HCT116 (cell line): ENCODE data around the gene SMARCA2. TPM values are rescaled to one million over a fixed set of nuclear protein-coding genes. Genes with fewer than 3 reads are reported as not detected.
"Not testable (repeated sequence)": the region's sequence is repeated elsewhere in the genome, so short reads cannot be mapped to it uniquely, and the experiment has no call there.

Experiments used
- ATAC-seq: fragments of 200-7000 bp; cut with Tn5 transposase; 2 replicates; pipeline ENCODE4 v1.9.1; 2020; ENCODE audit warnings: mild to moderate bottlenecking, moderate library complexity
- BruUV-seq: library from RNA; stranded (reverse); fragments of 400-500 nt; replicated peaks from 2 replicates; lab custom pipeline; 2021; lab: Mats Ljungman, UMichigan
- CTCF ChIA-PET: fragments of 300-600 bp; sonication (Branson Sonifier 250); formaldehyde crosslinking; loops from one replicate; lab custom pipeline; 2021; ENCODE audit warnings: antibody characterized with exemption; lab: Charles Lee
- POLR2A ChIA-PET: fragments of 300-600, 350-600 bp; sonication (Branson Sonifier 250); formaldehyde crosslinking; loops from one replicate; lab custom pipeline; 2021; ENCODE audit warnings: antibody characterized with exemption; lab: Charles Lee
- RAD21 ChIA-PET, 2 experiments: fragments of 300-600 bp; sonication (Branson Sonifier 250); formaldehyde crosslinking; loops; one replicate each; lab custom pipeline; 2023; ENCODE audit warnings: low total read pairs in 2 of 2; ENCODE audit not compliant: uncharacterized antibody in 2 of 2, unreplicated experiment in 2 of 2, low non-redundant PET in 1 of 2; lab: Charles Lee
- DNase-seq: peaks from one replicate; pipeline ENCODE4 v3.0.0-alpha.2; 2010; ENCODE audit warnings: low read depth, low spot score
- H2AFZ ChIP-seq: fragments of 200-600 bp; shearing (Covaris generic), sonication (generic); 2 replicates; pipeline ENCODE4 v1.6.1; 2017; ENCODE audit warnings: low read depth, mixed run types, mixed read lengths, antibody characterized with exemption, low read length; ENCODE audit not compliant: poor library complexity, severe bottlenecking
- H3K27ac ChIP-seq: 2 replicates; pipeline ENCODE4 v1.5.1; 2012; ENCODE audit warnings: low read depth, low read length
- H3K27me3 ChIP-seq: fragments of 200-600 bp; sonication (generic); 2 replicates; pipeline ENCODE4 v1.6.1; 2016; ENCODE audit warnings: mixed run types, low read length, mixed read lengths; ENCODE audit not compliant: insufficient read depth
- H3K36me3 ChIP-seq, 2 experiments: fragments of 200-500 bp in 1 of 2; fragments of 200-600 bp in 1 of 2; sonication (Bioruptor generic) in 1 of 2; sonication (generic) in 1 of 2; 2 replicates each; pipeline versions ENCODE4 v1.5.1 to v1.6.1; 2014 to 2016; ENCODE audit warnings: low read length in 2 of 2, inconsistent platforms in 1 of 2, mixed read lengths in 1 of 2, mixed run types in 1 of 2; ENCODE audit not compliant: insufficient read depth in 2 of 2, control insufficient read depth in 1 of 2
- H3K4me1 ChIP-seq, 2 experiments: fragments of 200-600 bp in 1 of 2; sonication (generic) in 1 of 2; 2 replicates each; pipeline versions ENCODE4 v1.5.1 to v1.6.1; 2012 to 2017; ENCODE audit warnings: low read length in 2 of 2, inconsistent platforms in 1 of 2, mild to moderate bottlenecking in 1 of 2, mixed read lengths in 1 of 2, mixed run types in 1 of 2, moderate library complexity in 1 of 2; ENCODE audit not compliant: insufficient read depth in 2 of 2, control insufficient read depth in 1 of 2
- H3K4me2 ChIP-seq: fragments of 200-600 bp; sonication (generic); 2 replicates; pipeline ENCODE4 v1.6.1; 2017; ENCODE audit warnings: mixed run types, low read length, mixed read lengths
- H3K4me3 ChIP-seq, 2 experiments: fragments of 200-600 bp in 1 of 2; sonication (generic) in 1 of 2; replicated peaks in 1 of 2; 2 replicates each; pipeline ENCODE4 v1.5.1; 2011 to 2016; ENCODE audit warnings: low read length in 2 of 2, control low read depth in 1 of 2, low read depth in 1 of 2, mild to moderate bottlenecking in 1 of 2, mixed read lengths in 1 of 2, mixed run types in 1 of 2
- H3K79me2 ChIP-seq: fragments of 200-600 bp; sonication (generic); 2 replicates; pipeline ENCODE4 v1.6.1; 2017; ENCODE audit warnings: mild to moderate bottlenecking, mixed run types, low read length, moderate library complexity, mixed read lengths; ENCODE audit not compliant: insufficient read depth
- H3K9ac ChIP-seq: fragments of 200-600 bp; sonication (generic); 2 replicates; pipeline ENCODE4 v1.6.1; 2016; ENCODE audit warnings: low read length, mixed read lengths
- H3K9me2 ChIP-seq: fragments of 200-600 bp; sonication (generic), shearing (Covaris generic); 2 replicates; pipeline ENCODE4 v1.6.1; 2017; ENCODE audit warnings: mixed run types, mild to moderate bottlenecking, moderate library complexity; ENCODE audit not compliant: insufficient read depth
- H3K9me3 ChIP-seq, 2 experiments: fragments of 200-500 bp in 1 of 2; fragments of 200-600 bp in 1 of 2; sonication (Bioruptor generic) in 1 of 2; sonication (generic) in 1 of 2; 2 replicates each; pipeline ENCODE4 v1.6.1; 2014 to 2017; ENCODE audit warnings: low read length in 2 of 2, mixed read lengths in 2 of 2, inconsistent platforms in 1 of 2, low read depth in 1 of 2, mild to moderate bottlenecking in 1 of 2, mixed run types in 1 of 2, moderate library complexity in 1 of 2; ENCODE audit not compliant: control insufficient read depth in 1 of 2, insufficient read depth in 1 of 2
- H4K20me1 ChIP-seq: fragments of 200-600 bp; sonication (generic), shearing (Covaris generic); 2 replicates; pipeline ENCODE4 v1.6.1; 2017; ENCODE audit warnings: mixed run types, mild to moderate bottlenecking, moderate library complexity; ENCODE audit not compliant: insufficient read depth
- POLR2AphosphoS5 ChIP-seq: IDR thresholded peaks from 2 replicates; pipeline ENCODE4 v1.6.1; 2011; ENCODE audit warnings: mild to moderate bottlenecking, low read depth, low read length, moderate library complexity
- RAD21 ChIP-seq: IDR thresholded peaks from 2 replicates; pipeline ENCODE4 v1.6.1; 2012; ENCODE audit warnings: low read depth, mild to moderate bottlenecking
- TCF7L2 ChIP-seq: IDR thresholded peaks from 2 replicates; pipeline ENCODE4 v1.7.0; 2011; ENCODE audit warnings: borderline replicate concordance, inconsistent platforms; ENCODE audit not compliant: insufficient read depth, insufficient read length; ENCODE audit errors: extremely low read depth
- intact Hi-C: fragments of 100-400 bp; cut with micrococcal nuclease; formaldehyde crosslinking; loops from 2 replicates; pipeline ENCODE4 v1.10.0; 2022
- total RNA-seq: library from RNA; stranded (reverse); gene quantifications from one replicate; pipeline ENCODE4 v1.2.1, GENCODE V29; 2021; ENCODE audit not compliant: unreplicated experiment
- TF ChIP-seq, protein P1 (sequence below), 3 experiments: fragments of 200-600 bp in 1 of 3; sonication (generic) in 1 of 3; IDR thresholded peaks in 2 of 3; conservative IDR thresholded peaks in 1 of 3; 2 replicates each; pipeline ENCODE4 v1.5.1; 2012 to 2017; ENCODE audit warnings: low read depth in 2 of 3, low read length in 2 of 3, antibody characterized with exemption in 1 of 3, borderline replicate concordance in 1 of 3, control low read depth in 1 of 3, mild to moderate bottlenecking in 1 of 3, mixed read lengths in 1 of 3, mixed run types in 1 of 3, moderate library complexity in 1 of 3; ENCODE audit not compliant: insufficient read depth in 1 of 3

The SMARCA2 gene
- total RNA-seq, 1 experiment from 2014 or later, result 14.7 TPM

DNA sequence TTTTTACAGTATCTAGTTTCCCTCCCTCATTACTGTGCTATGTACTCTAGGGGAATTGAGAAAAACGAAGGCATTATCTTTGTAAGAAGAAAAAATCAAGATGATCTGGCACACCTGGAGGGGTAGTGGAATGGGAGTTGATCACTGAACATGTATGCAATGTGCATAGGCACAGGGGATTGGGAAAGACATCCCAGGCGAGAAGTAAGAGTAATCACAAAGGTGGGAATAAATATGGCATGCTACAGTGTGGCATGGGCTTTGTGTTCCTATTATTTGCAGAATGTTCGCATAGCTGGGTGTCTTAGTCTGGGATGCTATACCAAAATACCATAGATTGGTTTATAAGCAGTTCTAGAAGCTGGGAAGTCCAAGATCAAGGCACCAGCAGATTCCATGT, 130.6 kb downstream of the SMARCA2 start:
- intact Hi-C loops, result no loop called here
- Histone ChIP-seq H4K20me1 (no peaks in the 10 kb centered on the region), H3K36me3 (no peaks in the 10 kb centered on the region), H3K27ac (no peak overlapping the region), H3K79me2 (no peaks in the 10 kb centered on the region), H3K4me2 (no peak overlapping the region), H3K9ac (no peak overlapping the region), H3K4me3 (no peak overlapping the region), H3K27me3 (no peaks in the 10 kb centered on the region), H3K4me1 (no peaks in the 10 kb centered on the region), H2AFZ (no peak overlapping the region), H3K9me2 (no peaks in the 10 kb centered on the region), H3K9me3 (no peaks in the 10 kb centered on the region)
- no peak for TF ChIP-seq POLR2AphosphoS5
- TF ChIP-seq TCF7L2, result no peak
- ATAC-seq (no peak), DNase-seq (no peak)
- ChIA-PET RAD21 (no interaction called here), POLR2A (no interaction called here), CTCF (no interaction called here)
- BruUV-seq, result no TSS peak

DNA sequence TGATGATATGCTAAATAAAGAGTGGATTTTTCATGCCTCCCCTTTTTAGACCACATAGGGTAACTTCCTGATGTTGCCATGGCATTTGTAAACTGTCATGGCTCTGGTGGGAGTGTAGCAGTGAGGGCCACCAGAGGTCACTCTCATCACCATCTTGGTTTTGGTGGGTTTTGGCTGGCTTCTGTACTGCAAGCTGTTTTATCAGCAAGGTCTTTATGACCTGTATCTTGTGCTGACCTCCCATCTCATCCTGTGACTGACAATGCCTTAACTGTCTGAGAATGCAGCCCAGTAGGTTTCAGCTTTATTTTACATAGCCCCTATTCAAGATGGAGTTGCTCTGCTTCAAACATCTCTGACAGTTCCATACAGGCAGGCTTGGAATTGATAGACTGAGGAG, 131.6 kb downstream of the SMARCA2 start:
- RAD21 ChIA-PET, result interaction anchor here in 1 of 2 experiments (0.7 kb wide), 1 partner anchor 11 kb away, joined by 3 read pairs; no protein-coding TSS in a partner anchor

More for the DNA sequence above, 131.6 kb downstream of the SMARCA2 start:
- DNase-seq, H3K27me3 ChIP-seq, H3K36me3 ChIP-seq, H2AFZ ChIP-seq, POLR2A ChIA-PET, H4K20me1 ChIP-seq, H3K4me2 ChIP-seq, H3K9me2 ChIP-seq, intact Hi-C loops, BruUV-seq, CTCF ChIA-PET, H3K27ac ChIP-seq, H3K4me1 ChIP-seq, H3K79me2 ChIP-seq, ATAC-seq, H3K4me3 ChIP-seq, H3K9me3 ChIP-seq, H3K9ac ChIP-seq: not testable (repeated sequence)
- peak; percentile 24; the same call in 1 of the 2 replicates for TF ChIP-seq RAD21
- TF ChIP-seq, protein P1, sequence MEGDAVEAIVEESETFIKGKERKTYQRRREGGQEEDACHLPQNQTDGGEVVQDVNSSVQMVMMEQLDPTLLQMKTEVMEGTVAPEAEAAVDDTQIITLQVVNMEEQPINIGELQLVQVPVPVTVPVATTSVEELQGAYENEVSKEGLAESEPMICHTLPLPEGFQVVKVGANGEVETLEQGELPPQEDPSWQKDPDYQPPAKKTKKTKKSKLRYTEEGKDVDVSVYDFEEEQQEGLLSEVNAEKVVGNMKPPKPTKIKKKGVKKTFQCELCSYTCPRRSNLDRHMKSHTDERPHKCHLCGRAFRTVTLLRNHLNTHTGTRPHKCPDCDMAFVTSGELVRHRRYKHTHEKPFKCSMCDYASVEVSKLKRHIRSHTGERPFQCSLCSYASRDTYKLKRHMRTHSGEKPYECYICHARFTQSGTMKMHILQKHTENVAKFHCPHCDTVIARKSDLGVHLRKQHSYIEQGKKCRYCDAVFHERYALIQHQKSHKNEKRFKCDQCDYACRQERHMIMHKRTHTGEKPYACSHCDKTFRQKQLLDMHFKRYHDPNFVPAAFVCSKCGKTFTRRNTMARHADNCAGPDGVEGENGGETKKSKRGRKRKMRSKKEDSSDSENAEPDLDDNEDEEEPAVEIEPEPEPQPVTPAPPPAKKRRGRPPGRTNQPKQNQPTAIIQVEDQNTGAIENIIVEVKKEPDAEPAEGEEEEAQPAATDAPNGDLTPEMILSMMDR (IDR thresholded peaks at IDR 0.05 in 2 of 3, conservative IDR thresholded peaks at IDR 0.05 in 1 of 3; ENCODE audit: borderline replicate concordance in 1 of 3, insufficient read depth in 1 of 3, low read depth in 2 of 3, low read length in 2 of 3), result peak in 1 of 3 experiments; percentile 31; a peak in 2 of 6 replicates
